OCI-LY7 (cell line): ENCODE data around the gene CMSS1. TPM values are rescaled to one million over a fixed set of nuclear protein-coding genes. Genes with fewer than 3 reads are reported as not detected.

Experiments used
- BruUV-seq: library from RNA; stranded (reverse); fragments of 400-500 nt; replicated peaks from 2 replicates; lab custom pipeline; 2021; lab: Mats Ljungman, UMichigan
- CTCF ChIA-PET: fragments of 300-600 bp; sonication (Branson Sonifier 250); formaldehyde crosslinking; loops from one replicate; lab custom pipeline; 2022; ENCODE audit warnings: antibody characterized with exemption; ENCODE audit not compliant: unreplicated experiment; lab: Charles Lee
- POLR2A ChIA-PET: fragments of 300-600 bp; sonication (Branson Sonifier 250); formaldehyde crosslinking; loops from one replicate; lab custom pipeline; 2022; ENCODE audit warnings: antibody characterized with exemption; lab: Charles Lee
- DNase-seq: peaks from one replicate; pipeline ENCODE4 v3.0.0-alpha.2; 2015; ENCODE audit warnings: low spot score
- H2AFZ ChIP-seq: fragments of 200-600 bp; sonication (generic), shearing (Covaris generic); 2 replicates; pipeline ENCODE4 v1.6.1; 2014; ENCODE audit warnings: mild to moderate bottlenecking, antibody characterized with exemption, low read length, moderate library complexity
- H3K27ac ChIP-seq: fragments of 200-600 bp; sonication (generic); 2 replicates; pipeline ENCODE4 v1.5.1; 2014; ENCODE audit warnings: mixed run types, low read depth, mild to moderate bottlenecking, moderate library complexity, low read length, inconsistent platforms; ENCODE audit not compliant: poor library complexity, severe bottlenecking
- H3K36me3 ChIP-seq: fragments of 200-600 bp; sonication (generic); 2 replicates; pipeline ENCODE4 v1.6.1; 2014; ENCODE audit warnings: mild to moderate bottlenecking, antibody characterized with exemption, low read length, moderate library complexity, mixed read lengths; ENCODE audit not compliant: insufficient read depth
- H3K4me1 ChIP-seq: fragments of 200-600 bp; sonication (generic); 2 replicates; pipeline ENCODE4 v1.5.1; 2014; ENCODE audit warnings: mild to moderate bottlenecking, low read length; ENCODE audit not compliant: insufficient read depth, poor library complexity, severe bottlenecking
- H3K4me2 ChIP-seq: fragments of 200-600 bp; sonication (generic); 2 replicates; pipeline ENCODE4 v1.6.1; 2014; ENCODE audit warnings: mild to moderate bottlenecking, low read length
- H3K4me3 ChIP-seq: fragments of 200-600 bp; sonication (generic); 2 replicates; pipeline ENCODE4 v1.5.1; 2014; ENCODE audit warnings: mild to moderate bottlenecking, low read depth, low read length; ENCODE audit not compliant: poor library complexity, severe bottlenecking
- H3K79me2 ChIP-seq: fragments of 200-600 bp; sonication (generic); 2 replicates; pipeline ENCODE4 v1.6.1; 2016; ENCODE audit warnings: low read depth, mild to moderate bottlenecking, low read length, moderate library complexity, mixed read lengths; ENCODE audit not compliant: insufficient read depth
- H3K9me2 ChIP-seq: fragments of 200-600 bp; sonication (generic); 2 replicates; pipeline ENCODE4 v1.6.1; 2016; ENCODE audit warnings: mild to moderate bottlenecking, low read length, mixed read lengths; ENCODE audit not compliant: insufficient read depth
- H3K9me3 ChIP-seq: fragments of 200-600 bp; sonication (generic); 2 replicates; pipeline ENCODE4 v1.6.1; 2014; ENCODE audit warnings: mild to moderate bottlenecking, mixed run types, low read length, mixed read lengths
- H4K20me1 ChIP-seq: fragments of 200-600 bp; sonication (generic); 2 replicates; pipeline ENCODE4 v1.6.1; 2014; ENCODE audit warnings: mild to moderate bottlenecking, antibody characterized with exemption, low read length, moderate library complexity, mixed read lengths; ENCODE audit not compliant: insufficient read depth
- CTCF ChIP-seq: fragments of 200-600 bp; sonication (generic); conservative IDR thresholded peaks from 2 replicates; pipeline ENCODE4 v1.5.1; 2014; ENCODE audit warnings: mild to moderate bottlenecking, antibody characterized with exemption, low read length, moderate library complexity, mixed read lengths
- EZH2phosphoT487 ChIP-seq: fragments of 200-600 bp; sonication (generic); IDR thresholded peaks from 2 replicates; pipeline ENCODE4 v1.6.1; 2018; ENCODE audit warnings: low read depth, borderline replicate concordance, mild to moderate bottlenecking, mixed run types, antibody characterized with exemption, low read length, moderate library complexity, mixed read lengths
- intact Hi-C: fragments of 100-400 bp; cut with micrococcal nuclease; formaldehyde crosslinking; loops from one replicate; pipeline ENCODE4 v1.10.0; 2022; ENCODE audit not compliant: unreplicated experiment
- total RNA-seq, 2 experiments: library from RNA; depleted of rRNA in 1 of 2; stranded (reverse); fragments of >200 nt in 1 of 2; shearing (Covaris generic) in 1 of 2; gene quantifications; 2 replicates each; pipeline ENCODE4 v1.2.3, GENCODE V29; 2014 to 2022

Gene CMSS1
- total RNA-seq, 2 experiments from 2014 or later, result 25.7 to 46.6 TPM

GRCh38 chr3:100108464-100109079 is 290.9 kb downstream of the CMSS1 start:
- Histone ChIP-seq H3K9me2 (no peaks in the 10 kb centered on the region), H3K4me3 (no peak overlapping the region), H3K9me3 (no peaks in the 10 kb centered on the region), H3K79me2 (no peaks in the 10 kb centered on the region), H3K36me3 (no peaks in the 10 kb centered on the region), H3K27ac (no peak overlapping the region), H2AFZ (no peak overlapping the region), H3K4me1 (peaks cover 31% of the 10 kb centered on the region), H3K4me2 (no peak overlapping the region), H4K20me1 (no peaks in the 10 kb centered on the region)
- no peak for TF ChIP-seq CTCF
- TF ChIP-seq EZH2phosphoT487, result no peak
- BruUV-seq, result no TSS peak
- POLR2A ChIA-PET, result interaction anchor here (1.1 kb wide), 1 partner anchor 20 kb away, joined by 6 read pairs; no protein-coding TSS in a partner anchor
- intact Hi-C loops, result no loop called here
- DNase-seq, result no peak
- CTCF ChIA-PET, result no interaction called here

GRCh38 chr3:100110162-100110561 is 292.5 kb downstream of the CMSS1 start:
- H3K4me2 ChIP-seq, result no peak overlapping the region
- no peak overlapping the region for H3K4me3 ChIP-seq
- POLR2A ChIA-PET, result interaction anchor here (0.6 to 1.2 kb wide), 7 partner anchors 9 to 134 kb away, joined by 3 to 5 read pairs (median 3); no protein-coding TSS in a partner anchor
- H3K9me2 ChIP-seq, result no peaks in the 10 kb centered on the region
- peaks cover 15% of the 10 kb centered on the region for H3K4me1 ChIP-seq
- no peaks in the 10 kb centered on the region for H3K79me2 ChIP-seq
- H3K36me3 ChIP-seq, result no peaks in the 10 kb centered on the region
- intact Hi-C loops, result no loop called here
- no peak for DNase-seq
- TF ChIP-seq CTCF, result no peak
- no peak for TF ChIP-seq EZH2phosphoT487
- H2AFZ ChIP-seq, result no peak overlapping the region
- H3K27ac ChIP-seq, result no peak overlapping the region
- CTCF ChIA-PET, result no interaction called here
- no peaks in the 10 kb centered on the region for H3K9me3 ChIP-seq
- no TSS peak for BruUV-seq
- no peaks in the 10 kb centered on the region for H4K20me1 ChIP-seq

- CTCF ChIA-PET, result no interaction called here
Measured at GRCh38 chr3:100111728-100112127, 294.1 kb downstream of the CMSS1 start.

More at GRCh38 chr3:100111728-100112127, 294.1 kb downstream of the CMSS1 start:
- Histone ChIP-seq H3K4me1 (no peaks in the 10 kb centered on the region), H3K4me2 (no peak overlapping the region), H4K20me1 (no peaks in the 10 kb centered on the region), H3K9me3 (no peaks in the 10 kb centered on the region), H3K27ac (no peak overlapping the region), H3K9me2 (no peaks in the 10 kb centered on the region), H2AFZ (no peak overlapping the region), H3K4me3 (no peak overlapping the region), H3K79me2 (no peaks in the 10 kb centered on the region), H3K36me3 (no peaks in the 10 kb centered on the region)
- POLR2A ChIA-PET, result interaction anchor here (0.8 to 1.8 kb wide), 2 partner anchors 15 to 479 kb away, joined by 4 to 5 read pairs; no protein-coding TSS in a partner anchor
- intact Hi-C loops, result no loop called here
- BruUV-seq, result no TSS peak
- no peak for DNase-seq
- no peak for TF ChIP-seq EZH2phosphoT487
